ENCODE results near the gene SEMA3A. TPM values are rescaled to one million over a fixed set of nuclear protein-coding genes. Genes with fewer than 3 reads are reported as not detected.

The SEMA3A gene
- total RNA-seq, 1 experiment from 2014 or later = 14.2 TPM

DNA sequence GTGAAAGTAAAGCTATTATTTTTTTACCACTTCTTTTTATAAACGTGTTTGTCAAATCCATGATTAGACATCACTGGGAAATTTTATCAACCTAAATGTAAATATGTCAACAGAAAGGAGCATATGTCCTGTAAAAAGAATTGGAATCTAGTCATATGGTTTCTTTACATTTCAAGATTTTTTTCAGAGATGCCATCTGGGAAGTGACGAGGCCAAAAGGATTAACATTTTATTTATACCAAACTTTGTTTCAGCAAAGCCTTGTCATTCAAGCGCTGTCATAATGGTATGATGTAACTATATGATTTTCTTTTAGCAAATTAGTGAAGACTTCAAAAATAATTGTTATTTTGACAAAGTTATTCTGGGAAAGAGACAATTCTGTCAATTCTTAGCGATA is 117.3 kb downstream of the SEMA3A start:
- Histone ChIP-seq H2AFZ (ENCODE audit: low read depth, low read length, poor library complexity, severe bottlenecking) (peak overlapping the region; percentile 9), H3K4me1 (ENCODE audit: control insufficient read depth in 1 of 2, insufficient read depth in 2 of 2, low read length in 2 of 2) (no peaks in the 10 kb centered on the region), H3K36me3 (ENCODE audit: control insufficient read depth in 1 of 2, insufficient read depth in 2 of 2, low read length in 2 of 2) (no peaks in the 10 kb centered on the region), H4K20me1 (ENCODE audit: insufficient read depth) (no peaks in the 10 kb centered on the region), H3K9me2 (ENCODE audit: insufficient read depth) (no peaks in the 10 kb centered on the region), H3K27ac (ENCODE audit: low read depth, low read length) (no peak overlapping the region), H3K27me3 (ENCODE audit: insufficient read depth, low read length) (no peaks in the 10 kb centered on the region), H3K9me3 (ENCODE audit: control insufficient read depth in 1 of 2, insufficient read depth in 1 of 2, low read depth in 1 of 2, low read length in 2 of 2) (no peaks in the 10 kb centered on the region), H3K4me3 (replicated peaks in 1 of 2; ENCODE audit: low read depth in 1 of 2, low read length in 2 of 2) (no peak overlapping the region), H3K79me2 (ENCODE audit: insufficient read depth, low read length) (no peaks in the 10 kb centered on the region), H3K9ac (ENCODE audit: low read length) (no peak overlapping the region), H3K4me2 (ENCODE audit: low read length) (no peak overlapping the region)
- ChIA-PET CTCF (no interaction called here), RAD21 (ENCODE audit: low non-redundant PET in 1 of 2, low total read pairs in 2 of 2, uncharacterized antibody in 2 of 2, unreplicated experiment in 2 of 2) (no interaction called here), POLR2A (no interaction called here)
- intact Hi-C loops (cut with micrococcal nuclease) = no loop called here
- DNase-seq (ENCODE audit: low read depth, low spot score) (no peak), ATAC-seq (no peak)
- no TSS peak for BruUV-seq (replicated peaks)
- TF ChIP-seq EGR1 (IDR thresholded peaks at IDR 0.05; ENCODE audit: low read depth) = no peak

DNA sequence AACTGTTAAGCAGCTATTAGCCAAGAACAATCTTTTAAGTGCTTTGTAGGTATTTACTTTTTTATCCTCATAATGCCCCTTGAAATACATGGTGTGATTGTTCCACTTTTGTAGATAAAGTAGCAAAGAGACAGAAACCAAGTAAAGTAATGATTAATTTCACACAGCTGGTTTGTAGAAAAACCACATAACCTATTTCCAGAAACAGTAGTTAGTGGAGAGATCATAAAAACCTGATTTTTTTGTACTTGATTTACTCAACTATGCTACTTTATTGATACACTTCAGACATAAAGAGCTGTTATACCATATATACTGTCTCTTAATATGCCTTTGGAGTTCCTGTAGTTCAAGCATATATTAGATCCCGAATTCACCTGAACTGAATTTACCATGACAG is 118.4 kb downstream of the SEMA3A start:
- H3K27ac ChIP-seq (ENCODE audit: low read depth, low read length) = no peak overlapping the region
- H3K36me3 ChIP-seq (ENCODE audit: control insufficient read depth in 1 of 2, insufficient read depth in 2 of 2, low read length in 2 of 2) = no peaks in the 10 kb centered on the region
- no peak for ATAC-seq
- BruUV-seq (replicated peaks) = no TSS peak
- intact Hi-C loops (cut with micrococcal nuclease) = no loop called here
- H4K20me1 ChIP-seq (ENCODE audit: insufficient read depth) = no peaks in the 10 kb centered on the region
- H3K27me3 ChIP-seq (ENCODE audit: insufficient read depth, low read length) = no peaks in the 10 kb centered on the region
- H2AFZ ChIP-seq (ENCODE audit: low read depth, low read length, poor library complexity, severe bottlenecking) = no peak overlapping the region
- H3K9ac ChIP-seq (ENCODE audit: low read length) = no peak overlapping the region
- H3K9me2 ChIP-seq (ENCODE audit: insufficient read depth) = no peaks in the 10 kb centered on the region
- H3K4me2 ChIP-seq (ENCODE audit: low read length) = no peak overlapping the region
- no peaks in the 10 kb centered on the region for H3K9me3 ChIP-seq (ENCODE audit: control insufficient read depth in 1 of 2, insufficient read depth in 1 of 2, low read depth in 1 of 2, low read length in 2 of 2)
- TF ChIP-seq POLR2AphosphoS5 (IDR thresholded peaks at IDR 0.05; ENCODE audit: low read depth, low read length) (no peak), EZH2phosphoT487 (IDR thresholded peaks at IDR 0.05; ENCODE audit: borderline replicate concordance) (no peak), CBX3 (IDR thresholded peaks at IDR 0.05; ENCODE audit: low read depth) (no peak), YY1 (IDR thresholded peaks at IDR 0.05; ENCODE audit: extremely low read depth, insufficient replicate concordance, low read depth, low read length) (no peak), SRF (IDR thresholded peaks at IDR 0.05; ENCODE audit: low read depth) (no peak), ELF1 (IDR thresholded peaks at IDR 0.05; ENCODE audit: borderline replicate concordance, low read depth) (no peak), ZNF274 (IDR thresholded peaks at IDR 0.05; ENCODE audit: low read depth, low read length) (no peak)
- TF ChIP-seq, protein P1, sequence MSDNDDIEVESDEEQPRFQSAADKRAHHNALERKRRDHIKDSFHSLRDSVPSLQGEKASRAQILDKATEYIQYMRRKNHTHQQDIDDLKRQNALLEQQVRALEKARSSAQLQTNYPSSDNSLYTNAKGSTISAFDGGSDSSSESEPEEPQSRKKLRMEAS (IDR thresholded peaks at IDR 0.05) = no peak
- no peaks in the 10 kb centered on the region for H3K4me1 ChIP-seq (ENCODE audit: control insufficient read depth in 1 of 2, insufficient read depth in 2 of 2, low read length in 2 of 2)
- no peak for DNase-seq (ENCODE audit: low read depth, low spot score)
- no peak overlapping the region for H3K4me3 ChIP-seq (replicated peaks in 1 of 2; ENCODE audit: low read depth in 1 of 2, low read length in 2 of 2)
- ChIA-PET POLR2A (no interaction called here), RAD21 (ENCODE audit: low non-redundant PET in 1 of 2, low total read pairs in 2 of 2, uncharacterized antibody in 2 of 2, unreplicated experiment in 2 of 2) (no interaction called here), CTCF (no interaction called here)
- H3K79me2 ChIP-seq (ENCODE audit: insufficient read depth, low read length) = no peaks in the 10 kb centered on the region
